ENCODE results near the gene KRT6A. TPM values are rescaled to one million over a fixed set of nuclear protein-coding genes. Genes with fewer than 3 reads are reported as not detected.

The KRT6A gene
- total RNA-seq, 1 experiment from 2014 or later, result 1,688 TPM

DNA sequence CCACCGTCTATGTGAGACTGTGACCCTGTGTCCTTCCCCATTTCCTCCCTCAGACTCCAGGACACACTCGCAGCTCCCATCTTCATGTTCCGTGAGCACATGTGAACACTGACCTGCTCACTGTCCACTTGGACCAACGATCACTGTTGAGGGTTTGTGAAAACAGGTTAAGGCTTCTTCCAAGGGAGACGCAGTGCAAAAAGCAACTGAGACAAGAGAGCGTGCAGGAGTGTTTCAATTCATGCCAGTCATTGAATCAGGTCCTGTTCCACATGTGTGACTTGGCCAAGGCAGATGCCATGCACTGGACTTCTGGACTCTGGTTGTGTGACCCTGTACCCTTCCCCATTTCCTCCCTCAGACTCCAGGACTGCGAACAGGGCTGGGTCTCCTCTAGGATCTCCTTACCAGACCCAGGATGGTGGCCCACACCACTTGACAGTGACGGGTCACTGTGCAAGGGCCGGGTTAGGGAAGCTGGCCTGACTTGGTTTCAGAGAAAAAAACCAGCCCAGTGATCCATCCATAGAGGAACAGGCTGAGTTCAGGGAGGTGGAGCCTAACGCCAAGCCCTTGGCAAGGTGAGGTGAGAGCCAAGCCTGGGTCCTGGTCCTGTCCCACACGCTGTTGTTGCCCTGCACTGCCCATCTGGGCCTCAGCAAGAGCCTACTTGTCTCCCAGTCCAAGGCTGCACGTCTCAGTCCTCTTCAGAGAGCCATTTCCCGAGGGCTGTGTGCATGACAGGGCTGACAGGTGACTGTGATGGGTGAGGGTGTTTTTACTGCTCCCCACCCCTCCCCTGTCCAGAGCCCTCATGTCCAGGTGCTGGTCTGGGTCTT is 32.8 kb upstream of the KRT6A start:
- BruUV-seq (replicated peaks), result no TSS peak
- H3K27me3 Mint-ChIP-seq (ENCODE audit: insufficient read depth, unreplicated experiment), result no peaks in the 10 kb centered on the region

DNA sequence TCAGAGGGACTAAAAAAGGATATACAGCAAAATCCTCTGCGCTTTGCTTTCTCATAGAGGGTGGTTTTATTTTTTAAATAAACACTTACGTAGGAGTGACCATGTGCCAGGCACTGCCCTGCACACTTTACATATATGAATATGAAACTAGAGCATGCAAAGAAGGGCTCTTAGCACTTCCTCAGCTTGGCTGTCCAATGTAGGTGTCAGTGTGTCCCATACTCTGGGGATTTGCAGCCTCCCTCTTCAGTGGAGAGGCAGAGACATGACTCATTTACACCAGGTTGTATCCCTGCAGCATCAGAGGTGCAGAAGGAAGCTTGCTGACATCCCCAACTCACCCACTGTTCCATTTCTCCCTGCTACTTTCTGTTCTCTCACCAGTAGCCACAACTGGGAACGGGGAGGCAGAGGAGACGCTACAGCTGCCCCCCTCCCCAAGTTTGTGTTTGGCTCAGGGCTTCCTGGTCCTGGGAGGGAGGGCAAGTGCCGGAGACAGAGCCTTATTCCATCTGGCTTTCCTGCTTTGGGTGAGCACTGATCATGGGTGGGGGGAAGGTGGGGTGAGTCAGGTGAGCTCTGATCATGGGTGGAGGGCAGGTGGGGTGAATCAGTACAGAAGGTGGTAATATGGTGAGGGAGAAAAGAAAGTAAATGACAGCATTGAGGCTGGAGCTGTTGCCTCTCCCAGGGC is 32.0 kb upstream of the KRT6A start:
- TF ChIP-seq, protein P1, sequence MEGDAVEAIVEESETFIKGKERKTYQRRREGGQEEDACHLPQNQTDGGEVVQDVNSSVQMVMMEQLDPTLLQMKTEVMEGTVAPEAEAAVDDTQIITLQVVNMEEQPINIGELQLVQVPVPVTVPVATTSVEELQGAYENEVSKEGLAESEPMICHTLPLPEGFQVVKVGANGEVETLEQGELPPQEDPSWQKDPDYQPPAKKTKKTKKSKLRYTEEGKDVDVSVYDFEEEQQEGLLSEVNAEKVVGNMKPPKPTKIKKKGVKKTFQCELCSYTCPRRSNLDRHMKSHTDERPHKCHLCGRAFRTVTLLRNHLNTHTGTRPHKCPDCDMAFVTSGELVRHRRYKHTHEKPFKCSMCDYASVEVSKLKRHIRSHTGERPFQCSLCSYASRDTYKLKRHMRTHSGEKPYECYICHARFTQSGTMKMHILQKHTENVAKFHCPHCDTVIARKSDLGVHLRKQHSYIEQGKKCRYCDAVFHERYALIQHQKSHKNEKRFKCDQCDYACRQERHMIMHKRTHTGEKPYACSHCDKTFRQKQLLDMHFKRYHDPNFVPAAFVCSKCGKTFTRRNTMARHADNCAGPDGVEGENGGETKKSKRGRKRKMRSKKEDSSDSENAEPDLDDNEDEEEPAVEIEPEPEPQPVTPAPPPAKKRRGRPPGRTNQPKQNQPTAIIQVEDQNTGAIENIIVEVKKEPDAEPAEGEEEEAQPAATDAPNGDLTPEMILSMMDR (IDR thresholded peaks at IDR 0.05; ENCODE audit: unreplicated experiment), result no peak
- no peaks in the 10 kb centered on the region for H3K9me3 Mint-ChIP-seq (ENCODE audit: unreplicated experiment)
- peak; percentile 67 for DNase-seq (ENCODE audit: unreplicated experiment)
- BruUV-seq (replicated peaks), result no TSS peak
- H3K27ac Mint-ChIP-seq (ENCODE audit: low read depth, unreplicated experiment), result peak overlapping the region; percentile 78
- peaks cover 44% of the 10 kb centered on the region for H3K4me1 Mint-ChIP-seq (ENCODE audit: insufficient read depth, unreplicated experiment)
- POLR2A ChIA-PET, result interaction anchor here (0.7 to 27.6 kb wide), 12 partner anchors 9 to 376 kb away, joined by 3 to 1235 read pairs (median 8); partner anchors contain the start of gene KRT6A
- peak overlapping the region; percentile 80 for H3K4me3 Mint-ChIP-seq (ENCODE audit: unreplicated experiment)
- intact Hi-C loops (cut with micrococcal nuclease), result loop anchor here (5.0 kb wide), 2 partner anchors 83 to 368 kb away; no protein-coding TSS in a partner anchor
- no peaks in the 10 kb centered on the region for H3K27me3 Mint-ChIP-seq (ENCODE audit: insufficient read depth, unreplicated experiment)
- H3K36me3 Mint-ChIP-seq (ENCODE audit: insufficient read depth, unreplicated experiment), result peaks cover 5% of the 10 kb centered on the region
- CTCF ChIA-PET, result interaction anchor here (0.6 to 1.6 kb wide), 10 partner anchors 14 to 371 kb away, joined by 3 to 7 read pairs (median 4); partner anchors contain the start of gene KRT1

More for the DNA sequence above, 32.8 kb upstream of the KRT6A start:
- no peaks in the 10 kb centered on the region for H3K36me3 Mint-ChIP-seq (ENCODE audit: insufficient read depth, unreplicated experiment)
- peak overlapping the region; percentile 80 for H3K4me3 Mint-ChIP-seq (ENCODE audit: unreplicated experiment)
- H3K27ac Mint-ChIP-seq (ENCODE audit: low read depth, unreplicated experiment), result peak overlapping the region; percentile 78
- H3K9me3 Mint-ChIP-seq (ENCODE audit: unreplicated experiment), result no peaks in the 10 kb centered on the region
- DNase-seq (ENCODE audit: unreplicated experiment), result no peak
- intact Hi-C loops (cut with micrococcal nuclease), result no loop called here
- TF ChIP-seq, protein P1 (IDR thresholded peaks at IDR 0.05; ENCODE audit: unreplicated experiment), result no peak
- CTCF ChIA-PET, result interaction anchor here (0.6 to 1.6 kb wide), 11 partner anchors 13 to 372 kb away, joined by 3 to 7 read pairs (median 3); partner anchors contain the start of gene KRT1
- peaks cover 43% of the 10 kb centered on the region for H3K4me1 Mint-ChIP-seq (ENCODE audit: insufficient read depth, unreplicated experiment)
- POLR2A ChIA-PET, result interaction anchor here (1.0 to 27.6 kb wide), 9 partner anchors 8 to 376 kb away, joined by 3 to 1235 read pairs (median 166); partner anchors contain the start of gene KRT6A

DNA sequence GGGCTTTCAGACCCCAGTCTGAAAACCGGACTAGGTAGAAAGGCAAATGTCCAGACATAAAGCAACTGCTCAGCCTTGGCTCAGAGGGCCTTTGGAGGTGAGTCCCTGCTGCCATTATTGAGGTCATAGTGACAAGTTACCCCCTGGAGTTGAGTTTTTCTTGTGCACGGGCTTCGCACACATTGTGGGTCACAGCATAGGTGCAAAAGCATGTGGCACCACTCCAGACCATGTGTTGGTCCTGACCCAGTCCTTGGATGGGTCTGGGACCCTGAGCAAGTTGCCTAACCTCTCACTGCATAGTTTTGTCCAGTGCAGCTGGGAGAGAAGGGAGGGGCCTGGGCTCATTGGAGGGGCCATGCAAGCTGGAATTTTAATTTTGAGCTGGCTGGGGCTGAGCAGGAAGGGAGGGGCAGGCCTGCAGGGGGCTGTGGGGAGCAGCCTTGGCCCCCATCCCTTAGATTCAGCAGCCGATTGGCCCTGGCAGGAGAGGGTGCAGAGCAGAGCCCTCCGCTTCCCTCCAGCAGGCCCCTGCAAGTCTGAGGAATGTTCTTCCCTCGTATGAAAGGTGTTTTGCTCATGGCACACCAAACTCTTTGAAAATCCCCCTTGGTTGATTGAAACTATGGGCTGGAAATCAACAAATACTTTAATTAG is 31.3 kb upstream of the KRT6A start:
- DNase-seq (ENCODE audit: unreplicated experiment), result peak; percentile 54
- no peaks in the 10 kb centered on the region for H3K27me3 Mint-ChIP-seq (ENCODE audit: insufficient read depth, unreplicated experiment)
- H3K27ac Mint-ChIP-seq (ENCODE audit: low read depth, unreplicated experiment), result peak overlapping the region; percentile 78
- CTCF ChIA-PET, result interaction anchor here (0.6 to 7.3 kb wide), 11 partner anchors 14 to 505 kb away, joined by 3 to 90 read pairs (median 4); partner anchors contain the start of gene KRT1
- peaks cover 44% of the 10 kb centered on the region for H3K4me1 Mint-ChIP-seq (ENCODE audit: insufficient read depth, unreplicated experiment)
- TF ChIP-seq, protein P1 (IDR thresholded peaks at IDR 0.05; ENCODE audit: unreplicated experiment), result no peak
- POLR2A ChIA-PET, result interaction anchor here (0.5 to 27.6 kb wide), 14 partner anchors 10 to 426 kb away, joined by 3 to 1235 read pairs (median 6); partner anchors contain the start of gene KRT6A
- BruUV-seq (replicated peaks), result no TSS peak
- H3K9me3 Mint-ChIP-seq (ENCODE audit: unreplicated experiment), result no peaks in the 10 kb centered on the region
- H3K4me3 Mint-ChIP-seq (ENCODE audit: unreplicated experiment), result peak overlapping the region; percentile 80
- intact Hi-C loops (cut with micrococcal nuclease), result loop anchor here (5.0 kb wide), 2 partner anchors 82 to 367 kb away; no protein-coding TSS in a partner anchor
- peaks cover 12% of the 10 kb centered on the region for H3K36me3 Mint-ChIP-seq (ENCODE audit: insufficient read depth, unreplicated experiment)
